Measurements from ENCODE around the gene GAL3ST2.

GRCh38 chr2:241821460-241822263 is 45.0 kb downstream of the GAL3ST2 start:
- TF ChIP-seq CTCF (IDR thresholded peaks at IDR 0.05; ENCODE audit: insufficient read depth, low read length, poor library complexity, severe bottlenecking) (no peak), EZH2phosphoT487 (conservative IDR thresholded peaks at IDR 0.05; ENCODE audit: low read length) (no peak)

Data from SU-DHL-6 (cell line).